Neural cell (in vitro differentiated cells): ENCODE measurements around the gene CES2. TPM values are rescaled to one million over a fixed set of nuclear protein-coding genes. Genes with fewer than 3 reads are reported as not detected.

ENCODE experiments used
- H2AFZ ChIP-seq: fragments of 200-600, 300-800 bp; sonication (generic), shearing (Covaris generic); 2 replicates; pipeline ENCODE4 v1.6.0; 2014; ENCODE audit warnings: low read depth, mild to moderate bottlenecking, antibody characterized with exemption, low read length, moderate library complexity
- H3F3A ChIP-seq: fragments of 200-600 bp; shearing (Covaris generic); 2 replicates; pipeline ENCODE4 v1.6.1; 2016; ENCODE audit warnings: mild to moderate bottlenecking, moderate library complexity, mixed read lengths, antibody characterized with exemption, low read length; ENCODE audit not compliant: insufficient read depth, poor library complexity, severe bottlenecking
- H3K27ac ChIP-seq: fragments of 200-600, 300-800 bp; sonication (generic), shearing (Covaris generic); 2 replicates; pipeline ENCODE4 v1.5.1; 2014; ENCODE audit warnings: mild to moderate bottlenecking, low read length, moderate library complexity
- H3K27me3 ChIP-seq: fragments of 300-800, 200-600 bp; sonication (generic), shearing (Covaris generic); 2 replicates; pipeline ENCODE4 v1.6.0; 2014; ENCODE audit warnings: mild to moderate bottlenecking, low read depth, low read length, moderate library complexity; ENCODE audit not compliant: insufficient read depth
- H3K36me3 ChIP-seq: fragments of 300-800, 200-600 bp; sonication (generic), shearing (Covaris generic); 2 replicates; pipeline ENCODE4 v1.5.1; 2014; ENCODE audit warnings: mild to moderate bottlenecking, antibody characterized with exemption, low read length, moderate library complexity; ENCODE audit not compliant: insufficient read depth
- H3K4me2 ChIP-seq: fragments of 300-800, 200-600 bp; sonication (generic), shearing (Covaris generic); 2 replicates; pipeline ENCODE4 v1.6.0; 2014; ENCODE audit warnings: mild to moderate bottlenecking, low read length
- H3K4me3 ChIP-seq: fragments of 300-800, 200-600 bp; sonication (generic), shearing (Covaris generic); 2 replicates; pipeline ENCODE4 v1.5.1; 2014; ENCODE audit warnings: mild to moderate bottlenecking, low read length, moderate library complexity
- H3K79me2 ChIP-seq: fragments of 200-600 bp; shearing (Covaris generic); replicated peaks from 2 replicates; pipeline ENCODE4 v1.6.0; 2014; ENCODE audit warnings: mild to moderate bottlenecking, low read length, moderate library complexity; ENCODE audit not compliant: insufficient read depth
- H3K9ac ChIP-seq: fragments of 300-800, 200-600 bp; sonication (generic), shearing (Covaris generic); 2 replicates; pipeline ENCODE4 v1.6.1; 2016; ENCODE audit warnings: mild to moderate bottlenecking, low read length, mixed read lengths
- H3K9me2 ChIP-seq: fragments of 200-600 bp; shearing (Covaris generic); 2 replicates; pipeline ENCODE4 v1.6.1; 2016; ENCODE audit warnings: mild to moderate bottlenecking, low read length, mixed read lengths; ENCODE audit not compliant: insufficient read depth
- H3K9me3 ChIP-seq: fragments of 200-600, 300-800 bp; sonication (generic), shearing (Covaris generic); 2 replicates; pipeline ENCODE4 v1.6.1; 2016; ENCODE audit warnings: mild to moderate bottlenecking, mixed run types, low read length, moderate library complexity, mixed read lengths
- H4K20me1 ChIP-seq: fragments of 200-600 bp; shearing (Covaris generic); 2 replicates; pipeline ENCODE4 v1.6.1; 2016; ENCODE audit warnings: mild to moderate bottlenecking, mixed run types; ENCODE audit not compliant: insufficient read depth
- EP300 ChIP-seq: fragments of 450-650 bp; conservative IDR thresholded peaks from 2 replicates; pipeline ENCODE4 v1.6.1; 2014; ENCODE audit warnings: antibody characterized with exemption, mild to moderate bottlenecking, moderate library complexity; ENCODE audit not compliant: poor library complexity, severe bottlenecking
- EZH2 ChIP-seq: fragments of 200-600, 300-800 bp; shearing (Covaris generic), sonication (generic); IDR thresholded peaks from 2 replicates; pipeline ENCODE4 v1.6.1; 2014; ENCODE audit warnings: antibody characterized with exemption, low read length, borderline replicate concordance, mild to moderate bottlenecking; ENCODE audit not compliant: insufficient read depth, poor library complexity, severe bottlenecking
- MXI1 ChIP-seq: fragments of 450-650 bp; conservative IDR thresholded peaks from 2 replicates; pipeline ENCODE4 v1.6.1; 2014; ENCODE audit warnings: antibody characterized with exemption, mild to moderate bottlenecking; ENCODE audit not compliant: poor library complexity, severe bottlenecking
- POLR2AphosphoS5 ChIP-seq: IDR thresholded peaks from 2 replicates; pipeline ENCODE4 v1.6.1; 2012
- RAD21 ChIP-seq: fragments of 450-650 bp; conservative IDR thresholded peaks from 2 replicates; pipeline ENCODE4 v1.6.1; 2014; ENCODE audit warnings: antibody characterized with exemption, mild to moderate bottlenecking, moderate library complexity
- REST ChIP-seq: IDR thresholded peaks from 2 replicates; pipeline ENCODE4 v1.6.1; 2012; ENCODE audit warnings: borderline replicate concordance
- SMC3 ChIP-seq: fragments of 450-650 bp; conservative IDR thresholded peaks from 2 replicates; pipeline ENCODE4 v1.6.1; 2014; ENCODE audit warnings: antibody characterized with exemption, mild to moderate bottlenecking, moderate library complexity; ENCODE audit not compliant: poor library complexity
- TAF1 ChIP-seq: IDR thresholded peaks from 2 replicates; pipeline ENCODE4 v1.6.1; 2012; ENCODE audit warnings: low read depth
- polyA plus RNA-seq: library from polyadenylated mRNA; depleted of rRNA; stranded (reverse); fragments of >200 nt; gene quantifications from 2 replicates; pipeline ENCODE4 v1.2.3, GENCODE V29; 2014
- TF ChIP-seq, protein P1 (sequence below): fragments of 450-650 bp; IDR thresholded peaks from 2 replicates; pipeline ENCODE4 v1.5.1; 2014; ENCODE audit warnings: antibody characterized with exemption, mild to moderate bottlenecking, moderate library complexity; ENCODE audit not compliant: poor library complexity, severe bottlenecking

CES2 gene
- polyA plus RNA-seq, 1 donor from 2014 or later, result 22.9 TPM

DNA sequence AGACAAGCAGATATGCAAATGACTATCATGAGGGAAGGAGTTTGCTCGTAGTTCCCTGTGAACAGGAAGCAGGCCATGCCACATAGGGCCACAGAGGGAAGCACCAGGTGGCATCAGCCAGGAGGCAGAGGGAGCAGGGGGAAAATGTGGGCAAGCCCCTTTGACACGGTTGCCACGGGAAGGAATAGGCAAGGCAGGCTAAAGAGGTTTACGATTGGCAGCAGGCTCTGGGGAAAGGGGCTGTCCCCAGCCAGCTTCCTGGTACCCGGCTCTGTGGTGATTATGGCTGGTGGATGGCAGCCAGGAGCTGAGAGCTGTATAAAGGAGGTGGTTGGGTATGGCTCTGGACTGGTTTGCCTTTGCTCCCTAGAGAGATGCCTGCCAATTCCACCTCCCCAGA lies 26.6 kb downstream of the CES2 start:
- no peak overlapping the region for H3K27ac ChIP-seq
- no peak overlapping the region for H3K4me2 ChIP-seq
- H3K27me3 ChIP-seq, result no peaks in the 10 kb centered on the region
- no peak overlapping the region for H3K9ac ChIP-seq
- H3K36me3 ChIP-seq, result no peaks in the 10 kb centered on the region
- no peak for TF ChIP-seq POLR2AphosphoS5
- no peak for TF ChIP-seq REST
- no peak for TF ChIP-seq RAD21
- TF ChIP-seq EZH2, result no peak
- no peak for TF ChIP-seq TAF1
- TF ChIP-seq EP300, result no peak
- TF ChIP-seq, protein P1, sequence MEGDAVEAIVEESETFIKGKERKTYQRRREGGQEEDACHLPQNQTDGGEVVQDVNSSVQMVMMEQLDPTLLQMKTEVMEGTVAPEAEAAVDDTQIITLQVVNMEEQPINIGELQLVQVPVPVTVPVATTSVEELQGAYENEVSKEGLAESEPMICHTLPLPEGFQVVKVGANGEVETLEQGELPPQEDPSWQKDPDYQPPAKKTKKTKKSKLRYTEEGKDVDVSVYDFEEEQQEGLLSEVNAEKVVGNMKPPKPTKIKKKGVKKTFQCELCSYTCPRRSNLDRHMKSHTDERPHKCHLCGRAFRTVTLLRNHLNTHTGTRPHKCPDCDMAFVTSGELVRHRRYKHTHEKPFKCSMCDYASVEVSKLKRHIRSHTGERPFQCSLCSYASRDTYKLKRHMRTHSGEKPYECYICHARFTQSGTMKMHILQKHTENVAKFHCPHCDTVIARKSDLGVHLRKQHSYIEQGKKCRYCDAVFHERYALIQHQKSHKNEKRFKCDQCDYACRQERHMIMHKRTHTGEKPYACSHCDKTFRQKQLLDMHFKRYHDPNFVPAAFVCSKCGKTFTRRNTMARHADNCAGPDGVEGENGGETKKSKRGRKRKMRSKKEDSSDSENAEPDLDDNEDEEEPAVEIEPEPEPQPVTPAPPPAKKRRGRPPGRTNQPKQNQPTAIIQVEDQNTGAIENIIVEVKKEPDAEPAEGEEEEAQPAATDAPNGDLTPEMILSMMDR, result no peak
- no peak overlapping the region for H2AFZ ChIP-seq
- H3F3A ChIP-seq, result no peaks in the 10 kb centered on the region
- no peaks in the 10 kb centered on the region for H3K79me2 ChIP-seq
- H3K9me3 ChIP-seq, result no peaks in the 10 kb centered on the region
- H3K4me3 ChIP-seq, result no peak overlapping the region
- no peaks in the 10 kb centered on the region for H4K20me1 ChIP-seq
- H3K9me2 ChIP-seq, result no peaks in the 10 kb centered on the region

- Histone ChIP-seq H4K20me1 (no peaks in the 10 kb centered on the region), H3K27ac (no peak overlapping the region), H2AFZ (no peak overlapping the region), H3K4me2 (no peak overlapping the region), H3K9me3 (no peaks in the 10 kb centered on the region), H3K9ac (no peak overlapping the region), H3K27me3 (no peaks in the 10 kb centered on the region), H3K4me3 (no peak overlapping the region), H3K79me2 (no peaks in the 10 kb centered on the region), H3K9me2 (no peaks in the 10 kb centered on the region), H3F3A (no peaks in the 10 kb centered on the region), H3K36me3 (no peaks in the 10 kb centered on the region)
- TF ChIP-seq SMC3, result no peak
- no peak for TF ChIP-seq POLR2AphosphoS5
- TF ChIP-seq EP300, result no peak
- no peak for TF ChIP-seq TAF1
- TF ChIP-seq RAD21, result no peak
- no peak for TF ChIP-seq MXI1
- TF ChIP-seq EZH2, result no peak
- TF ChIP-seq, protein P1, result no peak
- TF ChIP-seq REST, result no peak
These were observed 28.7 kb downstream of the CES2 start for GRCh38 chr16:66964049-66964448.
